ENCODE measurements around the gene PROKR2.

The PROKR2 gene

GRCh38 chr20:5356941-5357340 is 40.2 kb upstream of the PROKR2 start:
- TF ChIP-seq, protein P1, sequence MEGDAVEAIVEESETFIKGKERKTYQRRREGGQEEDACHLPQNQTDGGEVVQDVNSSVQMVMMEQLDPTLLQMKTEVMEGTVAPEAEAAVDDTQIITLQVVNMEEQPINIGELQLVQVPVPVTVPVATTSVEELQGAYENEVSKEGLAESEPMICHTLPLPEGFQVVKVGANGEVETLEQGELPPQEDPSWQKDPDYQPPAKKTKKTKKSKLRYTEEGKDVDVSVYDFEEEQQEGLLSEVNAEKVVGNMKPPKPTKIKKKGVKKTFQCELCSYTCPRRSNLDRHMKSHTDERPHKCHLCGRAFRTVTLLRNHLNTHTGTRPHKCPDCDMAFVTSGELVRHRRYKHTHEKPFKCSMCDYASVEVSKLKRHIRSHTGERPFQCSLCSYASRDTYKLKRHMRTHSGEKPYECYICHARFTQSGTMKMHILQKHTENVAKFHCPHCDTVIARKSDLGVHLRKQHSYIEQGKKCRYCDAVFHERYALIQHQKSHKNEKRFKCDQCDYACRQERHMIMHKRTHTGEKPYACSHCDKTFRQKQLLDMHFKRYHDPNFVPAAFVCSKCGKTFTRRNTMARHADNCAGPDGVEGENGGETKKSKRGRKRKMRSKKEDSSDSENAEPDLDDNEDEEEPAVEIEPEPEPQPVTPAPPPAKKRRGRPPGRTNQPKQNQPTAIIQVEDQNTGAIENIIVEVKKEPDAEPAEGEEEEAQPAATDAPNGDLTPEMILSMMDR (IDR thresholded peaks at IDR 0.05; ENCODE audit: control extremely low read depth, extremely low read depth, low read depth, missing control alignments): no peak
- CTCF ChIA-PET: interaction anchor here (0.9 kb wide), 1 partner anchor 8 kb away, joined by 3 read pairs; no protein-coding TSS in a partner anchor
- DNase-seq (ENCODE audit: extremely low spot score): no peak
- POLR2A ChIA-PET: no interaction called here

DNA sequence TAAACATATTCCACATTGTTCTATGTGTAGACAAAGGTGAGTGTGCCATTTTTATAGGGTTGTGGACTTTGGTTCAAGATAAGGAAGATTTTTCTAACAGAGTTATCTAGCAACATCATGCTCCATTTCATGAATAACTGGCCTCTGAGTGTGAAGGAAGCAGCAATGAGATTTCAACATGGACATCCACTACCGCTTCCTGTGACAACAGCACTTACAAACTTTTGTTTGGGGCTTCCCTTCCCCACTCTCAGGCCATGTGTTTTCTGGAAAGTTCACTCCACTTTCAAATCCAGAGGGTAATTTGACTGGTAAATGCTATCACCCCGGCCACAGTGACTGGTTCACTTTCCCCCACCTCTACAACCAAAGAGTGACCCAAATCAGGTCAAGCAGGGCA is 38.1 kb upstream of the PROKR2 start:
- CTCF ChIA-PET: no interaction called here
- TF ChIP-seq, protein P1 (IDR thresholded peaks at IDR 0.05; ENCODE audit: control extremely low read depth, extremely low read depth, low read depth, missing control alignments): no peak
- POLR2A ChIA-PET: no interaction called here
- DNase-seq (ENCODE audit: extremely low spot score): no peak

GRCh38 chr20:5353624-5354496 is 37.1 kb upstream of the PROKR2 start:
- TF ChIP-seq, protein P1 (IDR thresholded peaks at IDR 0.05; ENCODE audit: control extremely low read depth, extremely low read depth, low read depth, missing control alignments): no peak
- CTCF ChIA-PET: no interaction called here
- POLR2A ChIA-PET: no interaction called here
- no peak for DNase-seq (ENCODE audit: extremely low spot score)

DNA sequence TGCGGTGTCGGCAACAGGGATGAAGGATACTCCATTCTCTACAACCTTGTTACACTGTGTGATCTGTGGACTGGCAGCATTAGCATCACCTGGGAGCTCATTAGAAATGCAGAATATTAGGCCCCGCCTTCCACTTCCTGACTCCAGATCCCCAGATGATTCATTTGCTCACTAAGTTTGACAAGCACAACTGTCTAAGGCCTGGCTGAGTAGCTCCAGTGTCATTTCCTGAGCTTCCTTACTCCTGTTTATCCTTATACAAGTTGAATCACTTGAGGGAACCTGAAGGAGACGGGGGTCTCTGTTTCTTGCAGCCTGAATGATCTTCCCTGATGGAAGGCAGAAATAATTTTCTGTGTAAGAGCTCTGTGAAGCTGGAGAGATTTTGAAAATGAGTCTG is 32.7 kb upstream of the PROKR2 start:
- TF ChIP-seq, protein P1 (IDR thresholded peaks at IDR 0.05; ENCODE audit: control extremely low read depth, extremely low read depth, low read depth, missing control alignments): no peak
- ChIA-PET POLR2A (no interaction called here), CTCF (interaction anchor here (1.0 to 1.1 kb wide), 2 partner anchors 19 to 53 kb away, joined by 3 to 4 read pairs; no protein-coding TSS in a partner anchor)
- DNase-seq (ENCODE audit: extremely low spot score): no peak

DNA sequence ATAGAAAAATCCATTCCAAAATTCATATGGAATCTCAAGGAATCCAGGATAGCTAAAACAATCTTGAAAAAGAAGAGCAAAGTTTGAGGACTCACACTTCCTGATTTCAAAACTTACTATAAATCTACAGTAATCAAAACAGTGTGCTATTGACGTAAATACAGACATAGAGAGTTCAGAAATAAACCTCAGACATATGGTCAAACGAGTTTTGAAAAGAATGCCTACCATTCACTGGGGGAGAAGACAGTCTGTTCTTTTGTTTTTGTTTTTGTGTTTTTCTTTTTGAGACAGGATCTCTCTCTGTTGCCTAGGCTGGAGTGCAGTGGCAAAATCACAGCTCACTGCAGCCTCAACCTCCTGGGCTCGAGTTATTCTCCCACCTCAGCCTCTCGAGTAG is 25.3 kb upstream of the PROKR2 start:
- DNase-seq (ENCODE audit: extremely low spot score): no peak
- ChIA-PET CTCF (no interaction called here), POLR2A (no interaction called here)
- TF ChIP-seq, protein P1 (IDR thresholded peaks at IDR 0.05; ENCODE audit: control extremely low read depth, extremely low read depth, low read depth, missing control alignments): no peak

- DNase-seq (ENCODE audit: extremely low spot score): no peak
- TF ChIP-seq, protein P1 (IDR thresholded peaks at IDR 0.05; ENCODE audit: control extremely low read depth, extremely low read depth, low read depth, missing control alignments): no peak
- POLR2A ChIA-PET: no interaction called here
- CTCF ChIA-PET: interaction anchor here (1.4 kb wide), 1 partner anchor 18 kb away, joined by 3 read pairs; no protein-coding TSS in a partner anchor
Measured at GRCh38 chr20:5331340-5331739, 14.6 kb upstream of the PROKR2 start.

Measured in GM10248 (cell line).